Activated naive CD4-positive, alpha-beta T cell treated with Interleukin-2 at 50 U/mL for 16 hours (primary cell): ENCODE data around the gene FNTB.
"Not testable (repeated sequence)": the region's sequence is repeated elsewhere in the genome, so short reads cannot be mapped to it uniquely, and the experiment has no call there.

Experiments
- DNase-seq: peaks from one replicate; pipeline ENCODE4 v3.0.0-alpha.2; 2020

The FNTB gene

DNA sequence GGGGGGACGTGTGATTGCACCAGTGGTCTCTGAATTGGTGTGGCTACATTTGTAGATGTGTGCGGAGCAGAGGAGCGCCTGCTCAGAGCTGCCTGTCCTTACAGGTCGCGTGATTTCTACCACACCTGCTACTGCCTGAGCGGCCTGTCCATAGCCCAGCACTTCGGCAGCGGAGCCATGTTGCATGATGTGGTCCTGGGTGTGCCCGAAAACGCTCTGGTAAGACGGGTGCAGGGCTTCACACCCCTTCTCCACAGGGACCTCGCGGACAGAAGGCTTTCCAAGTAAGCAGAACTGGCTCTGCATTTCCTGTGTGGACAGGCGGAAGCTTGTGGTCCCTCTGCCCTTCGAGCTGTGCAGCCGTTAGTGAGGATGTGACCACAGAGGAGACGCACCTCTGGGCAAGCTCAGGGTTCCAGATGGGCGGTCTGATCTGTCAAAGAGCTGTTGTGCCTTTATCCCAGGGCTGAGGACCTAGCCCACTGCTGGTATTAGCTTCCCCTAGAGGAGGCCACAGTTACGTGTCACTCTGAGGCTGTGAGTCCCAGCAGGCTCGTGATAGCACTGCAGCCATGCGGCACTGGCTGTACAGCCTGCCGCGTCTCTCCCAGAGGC lies 67.9 kb downstream of the FNTB start:
- DNase-seq: no peak

- DNase-seq: no peak
Measured at GRCh38 chr14:65057695-65058094, 71.0 kb downstream of the FNTB start.

DNA sequence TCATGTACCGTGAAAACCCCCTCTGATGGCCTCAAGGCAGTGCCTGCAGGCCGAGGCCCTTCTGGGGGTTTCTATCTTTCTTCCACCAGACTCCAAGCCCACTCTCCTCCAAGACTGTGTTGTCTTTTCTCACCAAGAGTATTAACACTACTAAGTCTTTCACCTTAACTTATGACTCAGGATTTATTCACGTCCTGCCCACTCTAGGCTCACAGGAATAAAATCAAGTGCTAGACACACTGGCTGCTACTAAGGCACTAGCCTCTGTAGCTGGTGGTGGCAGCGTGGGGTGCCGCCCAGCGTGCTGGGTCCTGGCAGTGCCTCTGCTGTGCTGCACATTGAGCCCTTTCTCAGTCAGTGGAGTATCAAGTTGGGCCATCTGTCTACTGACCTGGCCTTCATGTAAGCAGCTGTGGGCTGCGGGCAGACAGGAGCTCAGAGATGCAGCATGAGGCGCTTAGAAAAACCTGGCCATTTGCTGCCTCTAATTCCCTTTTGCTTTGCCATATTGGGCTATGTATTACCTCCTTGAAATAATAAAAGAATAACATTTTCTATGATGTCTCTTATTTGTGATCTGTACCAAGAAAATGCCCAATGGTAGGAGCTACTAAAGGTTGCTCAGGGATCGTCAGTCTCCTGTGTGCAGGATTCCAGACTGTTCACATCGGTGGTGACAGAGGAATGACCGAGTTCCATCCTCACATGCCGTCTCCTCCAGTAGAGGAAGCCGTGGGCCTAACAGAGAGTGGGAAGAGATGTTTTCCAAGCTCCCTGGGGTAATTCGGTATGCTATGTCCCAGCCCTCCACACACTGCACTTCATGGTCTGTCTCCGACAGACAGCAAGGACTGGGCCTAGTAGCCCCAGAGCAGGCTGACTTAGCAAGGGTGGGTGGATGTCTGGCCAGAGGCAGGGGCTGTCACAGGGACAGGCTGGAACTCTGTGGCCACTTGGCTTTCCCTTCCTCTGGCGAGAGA lies 75.7 kb downstream of the FNTB start:
- no peak for DNase-seq

DNA sequence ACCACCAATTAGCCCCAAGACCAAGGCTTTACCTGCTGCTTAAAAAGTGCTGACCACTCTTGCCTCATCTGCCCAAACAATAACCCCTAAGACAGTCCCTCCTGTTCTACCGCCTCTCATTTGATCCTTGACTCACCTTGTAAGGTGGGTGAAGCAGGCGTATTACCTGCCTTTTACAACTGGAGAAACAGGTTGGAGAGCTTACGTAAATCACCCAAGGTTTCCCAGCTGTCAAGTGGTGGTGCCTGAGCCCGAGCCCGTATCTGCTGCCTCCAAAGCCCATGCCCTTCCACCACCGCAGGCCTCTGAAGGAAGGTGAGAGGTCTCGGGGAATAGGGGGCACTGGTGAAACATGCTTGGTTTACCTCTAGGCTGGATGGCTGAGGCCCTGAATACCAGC lies 79.0 kb downstream of the FNTB start:
- DNase-seq: no peak

DNA sequence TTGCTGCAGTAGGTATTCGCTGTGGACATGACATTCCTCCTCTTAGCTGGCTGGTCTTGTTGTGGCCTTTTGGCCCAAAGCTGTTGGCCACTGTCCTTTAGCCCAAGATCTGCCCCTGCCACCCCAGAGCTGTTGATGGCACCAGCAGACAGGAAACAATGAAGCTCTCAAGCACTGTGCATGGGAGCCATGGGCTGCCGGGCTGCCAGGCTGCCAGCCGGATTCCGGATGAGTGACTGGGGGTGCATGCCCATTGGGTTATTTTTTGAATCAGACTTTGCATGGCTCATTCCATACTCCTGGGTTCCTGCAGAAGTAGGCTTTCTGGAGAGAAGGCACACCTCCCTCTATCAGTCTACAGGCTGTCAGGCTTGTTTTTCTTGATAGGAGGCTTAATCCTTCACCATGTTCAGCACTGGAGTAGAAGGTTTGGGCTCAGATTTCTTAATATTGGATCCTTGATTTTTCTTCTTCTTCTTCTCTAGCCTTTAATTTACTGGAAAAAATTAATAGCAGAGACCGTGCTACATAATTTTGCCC lies 83.2 kb downstream of the FNTB start:
- no peak for DNase-seq

DNA sequence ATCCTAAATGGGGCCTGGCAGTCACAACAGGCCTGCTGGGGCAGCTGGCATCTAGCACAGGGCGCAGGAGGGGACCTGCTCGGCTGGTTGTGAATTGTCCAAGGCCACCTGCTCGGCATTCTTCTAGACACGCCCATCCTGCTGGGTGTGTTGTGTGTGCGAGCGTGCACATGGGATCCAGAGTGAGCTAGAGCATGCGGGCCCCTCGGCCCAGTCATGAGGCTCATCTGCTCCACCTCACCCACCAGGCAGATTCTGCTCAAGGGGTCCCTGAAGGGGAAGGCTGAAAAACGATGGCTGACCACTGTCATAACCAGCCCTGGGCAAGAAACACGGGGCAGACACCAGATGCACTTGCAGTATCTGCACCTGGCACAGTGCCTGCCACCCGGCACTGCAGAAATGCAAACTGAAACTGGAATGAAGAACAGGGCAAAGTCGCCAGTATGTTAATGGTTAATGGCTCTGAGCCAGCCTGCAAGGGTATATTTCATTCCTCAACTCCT lies 83.8 kb downstream of the FNTB start:
- no peak for DNase-seq

DNA sequence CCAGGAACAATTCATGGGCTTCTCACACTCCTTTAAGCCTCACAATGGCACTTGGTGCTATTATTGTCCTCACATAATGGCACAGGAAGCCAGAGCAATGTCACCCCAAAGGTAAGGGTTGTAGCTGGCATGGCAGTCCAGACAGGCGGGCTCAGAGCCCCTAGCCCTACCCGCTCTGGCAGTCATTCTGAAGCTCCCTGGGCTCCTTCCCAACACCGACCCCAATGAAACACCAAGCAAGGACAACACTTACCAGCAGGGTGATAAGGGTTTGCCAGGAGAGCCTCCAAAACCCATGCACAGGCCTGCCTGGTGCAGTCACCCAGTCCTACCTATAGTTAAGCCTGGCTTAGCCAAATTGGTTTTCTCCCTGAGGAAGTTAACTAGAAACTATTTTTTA lies 84.8 kb downstream of the FNTB start:
- DNase-seq: no peak

GRCh38 chr14:65072256-65072655 lies 85.6 kb downstream of the FNTB start:
- no peak for DNase-seq

GRCh38 chr14:65072937-65073336 lies 86.2 kb downstream of the FNTB start:
- no peak for DNase-seq

DNA sequence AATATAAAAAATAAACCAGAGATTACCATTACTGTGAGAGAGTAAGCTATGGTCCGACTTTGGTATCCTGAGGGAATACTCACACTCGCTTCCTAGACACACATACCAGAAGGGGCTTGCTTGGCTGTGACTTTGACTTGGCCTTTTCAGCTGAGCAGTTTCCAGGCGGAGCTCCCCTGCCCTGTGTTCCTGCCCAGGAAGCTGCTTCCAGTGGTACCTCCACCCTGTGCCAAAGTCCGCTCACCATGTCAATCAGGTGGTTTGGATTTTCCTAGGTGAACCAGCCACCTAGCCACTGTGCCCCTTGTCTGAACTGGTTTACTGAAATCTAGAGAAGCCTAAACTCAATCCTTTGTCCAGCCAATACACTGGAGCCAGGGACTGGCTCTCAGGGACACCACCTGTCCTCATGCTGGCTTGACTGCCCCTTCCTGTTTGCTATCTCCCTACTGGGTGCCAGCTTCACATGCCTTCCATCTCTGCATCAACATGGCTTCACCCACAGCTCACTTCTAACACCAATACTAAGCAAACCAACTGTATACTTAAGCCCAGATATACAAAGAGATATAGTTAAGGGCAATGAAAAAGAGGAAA lies 87.0 kb downstream of the FNTB start:
- no peak for DNase-seq

DNA sequence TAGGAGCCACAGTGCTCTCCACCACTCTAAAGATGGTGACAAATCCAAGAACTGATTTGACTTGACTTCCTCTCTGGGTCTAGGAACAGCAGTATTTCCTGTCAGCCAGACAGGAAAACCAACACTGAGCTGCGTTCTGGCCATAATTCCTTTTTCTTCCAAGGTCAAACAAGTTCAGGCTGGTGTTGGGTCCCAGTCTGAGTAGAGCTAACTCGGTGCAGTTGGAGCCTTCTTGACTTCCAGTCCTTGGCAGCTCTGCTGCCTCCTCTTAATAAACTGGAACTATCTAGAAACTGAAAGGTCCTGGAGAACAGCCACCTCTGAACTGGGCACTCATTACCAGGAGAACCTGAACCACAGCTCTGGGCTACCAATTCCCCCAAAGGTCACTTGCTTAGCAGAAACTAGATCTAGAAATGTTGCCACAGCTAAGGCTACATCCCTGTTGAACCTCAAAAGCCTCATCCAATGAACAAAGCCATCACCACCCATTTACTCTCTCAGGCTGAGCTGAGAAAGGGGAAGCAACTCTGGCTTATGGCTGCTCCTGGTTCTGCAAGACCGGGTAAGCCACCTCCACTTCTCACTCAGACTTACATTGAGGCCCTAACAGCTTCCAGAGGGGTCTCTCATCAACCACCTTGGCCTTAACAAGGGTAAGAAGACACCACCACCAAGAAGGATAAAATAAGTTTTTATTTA lies 87.9 kb downstream of the FNTB start:
- no peak for DNase-seq

DNA sequence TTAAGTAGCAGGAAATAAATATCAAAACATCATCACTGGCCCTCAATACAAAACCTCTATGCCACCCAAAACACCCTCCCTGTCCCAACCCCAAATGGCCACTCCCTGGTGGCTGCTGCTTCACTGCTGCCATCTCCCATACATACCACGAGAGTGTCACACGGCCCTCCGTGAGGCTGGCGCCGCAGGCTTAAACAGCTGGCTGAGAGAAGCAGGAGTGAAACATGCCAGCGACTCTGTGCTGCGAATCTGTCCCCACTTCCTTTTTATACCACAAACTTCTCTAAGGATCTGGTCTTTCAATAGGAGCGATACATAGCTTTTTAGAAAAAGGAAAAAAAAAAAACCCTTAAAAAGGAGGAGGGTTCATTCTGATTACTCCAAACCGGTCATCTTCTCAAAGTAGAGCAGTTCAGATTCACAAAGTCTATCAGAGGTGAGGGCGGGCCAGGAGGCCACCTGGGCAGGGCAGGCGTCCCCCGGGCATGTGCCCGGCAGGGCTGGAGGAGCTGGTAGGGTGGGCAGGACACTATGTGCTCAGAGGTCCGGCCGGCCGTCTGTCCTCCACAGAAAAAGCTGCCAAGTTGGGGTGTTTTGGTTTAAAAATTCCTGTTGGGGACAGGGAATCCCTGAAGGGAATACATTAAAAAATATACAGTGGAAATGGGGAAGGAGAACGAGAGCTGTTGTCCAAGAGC lies 89.1 kb downstream of the FNTB start:
- DNase-seq: no peak

DNA sequence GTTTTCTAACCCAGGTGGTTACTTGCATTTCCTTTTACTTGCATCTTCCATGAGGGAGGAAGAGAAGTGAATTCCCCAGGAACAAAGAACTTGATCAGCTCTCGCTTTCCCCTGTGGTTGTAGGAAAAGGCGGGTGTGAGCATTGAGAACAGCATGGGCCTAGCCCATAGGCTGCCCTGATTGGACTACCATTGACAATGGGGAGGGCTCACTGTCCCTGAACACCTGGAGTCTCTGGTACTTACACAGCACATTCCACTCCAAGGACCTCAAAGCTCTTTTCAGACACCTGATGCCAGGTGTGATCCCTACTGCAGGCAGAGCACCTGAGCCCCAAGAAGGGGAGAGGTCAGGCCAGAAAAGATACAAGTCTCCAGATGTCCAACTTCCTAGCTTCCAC lies 90.6 kb downstream of the FNTB start:
- no peak for DNase-seq

GRCh38 chr14:65079201-65079600 lies 92.5 kb downstream of the FNTB start:
- DNase-seq: no peak

DNA sequence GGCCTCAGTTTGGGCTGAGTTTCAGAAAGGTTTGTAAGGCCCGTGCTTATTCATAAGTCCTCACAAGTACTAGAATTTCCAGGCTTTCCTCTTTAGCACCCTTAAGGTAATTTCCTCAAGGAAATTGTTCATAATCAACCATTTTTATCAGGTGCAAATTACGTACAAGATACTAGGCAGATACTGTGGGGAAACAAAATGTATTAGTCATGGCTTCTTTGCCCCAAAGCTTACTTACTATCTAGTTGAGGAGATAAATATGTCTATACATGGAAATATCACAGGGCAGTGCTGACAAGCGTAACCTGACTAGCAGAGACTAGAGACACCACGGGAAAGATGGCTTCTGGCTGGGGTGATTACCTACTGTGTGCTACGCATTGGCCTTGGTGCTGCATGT lies 93.1 kb downstream of the FNTB start:
- DNase-seq: no peak

DNA sequence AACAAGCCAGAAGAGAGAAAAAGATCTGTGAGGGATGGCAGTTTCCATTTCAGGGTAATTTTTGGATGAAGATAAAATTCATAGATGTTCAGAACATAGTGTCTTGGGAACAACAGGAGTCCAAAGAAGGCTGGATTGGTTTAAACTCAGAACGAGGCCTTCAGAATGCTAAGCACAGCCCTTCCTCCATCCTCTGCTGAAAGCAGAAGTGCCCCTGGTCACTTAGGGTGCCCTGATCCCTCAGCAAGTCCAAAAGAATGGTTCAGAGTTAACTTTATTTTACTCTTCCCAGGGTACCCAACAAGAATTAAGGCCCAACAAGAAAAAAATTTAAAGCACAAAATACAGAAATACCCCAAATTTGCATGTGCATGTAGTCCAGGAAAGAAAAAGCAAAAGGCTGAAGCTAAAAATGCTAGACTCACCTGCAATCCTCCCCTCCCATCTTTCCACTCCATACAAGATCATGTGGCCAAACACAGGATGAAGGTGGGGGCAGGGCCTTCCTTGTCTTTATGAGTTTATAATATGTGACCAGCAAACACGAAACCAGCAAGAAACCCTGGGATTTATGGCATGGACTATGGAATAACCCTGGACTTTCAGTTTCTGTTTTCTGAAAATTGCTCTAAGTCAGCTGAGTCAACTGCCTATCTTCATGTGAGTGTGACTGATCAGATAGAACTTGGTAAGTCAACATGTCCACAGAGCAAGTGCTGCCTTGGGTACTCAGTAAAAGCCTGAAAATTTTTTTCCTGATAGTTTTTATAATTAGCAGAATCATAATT lies 94.5 kb downstream of the FNTB start:
- DNase-seq: no peak

DNA sequence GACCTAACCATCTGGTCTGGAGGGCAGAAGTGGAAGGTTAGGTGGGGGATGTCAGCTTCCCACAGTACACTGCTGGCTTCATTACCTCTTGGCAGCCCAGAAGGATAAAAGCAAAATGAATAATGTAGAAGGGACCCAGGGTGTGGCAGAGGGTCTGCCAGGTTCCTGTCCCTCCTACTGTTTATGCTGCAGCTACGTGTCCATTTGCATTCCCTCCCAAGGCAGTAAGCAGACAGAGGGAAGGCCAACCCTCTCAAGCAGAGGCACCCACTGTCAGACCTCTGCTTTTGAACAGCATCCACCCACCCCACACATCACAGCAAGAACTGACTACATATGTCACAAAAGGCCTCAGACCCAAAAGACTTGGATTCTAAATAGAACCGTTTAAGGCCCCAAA lies 96.2 kb downstream of the FNTB start:
- DNase-seq: no peak

- no peak for DNase-seq
Measured at GRCh38 chr14:65084554-65085505, 98.1 kb downstream of the FNTB start.

GRCh38 chr14:65086686-65087085 lies 100.0 kb downstream of the FNTB start:
- DNase-seq: not testable (repeated sequence)

GRCh38 chr14:65087835-65088234 lies 101.1 kb downstream of the FNTB start:
- not testable (repeated sequence) for DNase-seq
